Fibroblast of lung (primary cell): Measurements from ENCODE around the gene CSRP1. TPM values are rescaled to one million over a fixed set of nuclear protein-coding genes. Genes with fewer than 3 reads are reported as not detected.
"Not testable (repeated sequence)": the region's sequence is repeated elsewhere in the genome, so short reads cannot be mapped to it uniquely, and the experiment has no call there.

Source experiments
- DNase-seq, 2 donors: peaks; one replicate each; pipeline versions ENCODE4 v3.0.0 to v3.0.0-alpha.2; 2010; ENCODE audit warnings: low read depth in 2 of 2
- H2AFZ ChIP-seq: 2 replicates; pipeline ENCODE4 v1.5.1; 2012; ENCODE audit warnings: low read length, control low read depth, inconsistent platforms
- H3K27ac ChIP-seq: 2 replicates; pipeline ENCODE4 v1.5.1; 2011; ENCODE audit warnings: low read length, control low read depth; ENCODE audit not compliant: insufficient read depth
- H3K27me3 ChIP-seq: 2 replicates; pipeline ENCODE4 v1.5.1; 2011; ENCODE audit warnings: mild to moderate bottlenecking, low read length; ENCODE audit not compliant: control insufficient read depth, insufficient read depth
- H3K36me3 ChIP-seq: 2 replicates; pipeline ENCODE4 v1.5.1; 2011; ENCODE audit warnings: low read length; ENCODE audit not compliant: control insufficient read depth, insufficient read depth
- H3K4me1 ChIP-seq: 2 replicates; pipeline ENCODE4 v1.5.1; 2011; ENCODE audit warnings: low read length; ENCODE audit not compliant: control insufficient read depth, insufficient read depth; ENCODE audit errors: extremely low read depth
- H3K4me2 ChIP-seq: 2 replicates; pipeline ENCODE4 v1.5.1; 2011; ENCODE audit warnings: low read length, control low read depth; ENCODE audit not compliant: insufficient read depth; ENCODE audit errors: extremely low read depth
- H3K4me3 ChIP-seq, 4 experiments: fragments of 200-600 bp in 1 of 4; sonication (generic) in 1 of 4; replicated peaks in 1 of 4; 2 replicates each; pipeline ENCODE4 v1.5.1; 2011 to 2016; ENCODE audit warnings: low read length in 4 of 4, low read depth in 3 of 4, mild to moderate bottlenecking in 3 of 4, control low read depth in 2 of 4, inconsistent platforms in 1 of 4, mixed read lengths in 1 of 4; ENCODE audit not compliant: insufficient read depth in 1 of 4; ENCODE audit errors: control extremely low read depth in 1 of 4
- H3K79me2 ChIP-seq: 2 replicates; pipeline ENCODE4 v1.5.1; 2012; ENCODE audit warnings: mild to moderate bottlenecking, low read length, inconsistent platforms; ENCODE audit not compliant: control insufficient read depth, insufficient read depth
- H3K9ac ChIP-seq: 2 replicates; pipeline ENCODE4 v1.5.1; 2011; ENCODE audit warnings: mild to moderate bottlenecking, low read length, control low read depth; ENCODE audit not compliant: insufficient read depth
- H3K9me3 ChIP-seq: 2 replicates; pipeline ENCODE4 v1.5.1; 2012; ENCODE audit warnings: low read depth, low read length; ENCODE audit not compliant: control insufficient read depth, insufficient read depth
- H4K20me1 ChIP-seq: 2 replicates; pipeline ENCODE4 v1.5.1; 2011; ENCODE audit warnings: low read length; ENCODE audit not compliant: control insufficient read depth, insufficient read depth; ENCODE audit errors: extremely low read depth
- EZH2 ChIP-seq: IDR thresholded peaks from 2 replicates; pipeline ENCODE4 v1.5.1; 2012; ENCODE audit warnings: low read length, control low read depth, mild to moderate bottlenecking; ENCODE audit errors: missing control alignments
- polyA plus RNA-seq, 2 donors: library from polyadenylated mRNA; depleted of rRNA in 1 of 2; stranded (reverse) in 1 of 2; unstranded in 1 of 2; fragments of >200 nt; gene quantifications; 2 replicates each; pipeline ENCODE4 v1.2.1, GENCODE V29; 2011 to 2012; ENCODE audit warnings: missing spikeins in 1 of 2
- total RNA-seq: library from RNA; depleted of rRNA; stranded (reverse); fragments of >200 nt; gene quantifications from 2 replicates; pipeline ENCODE4 v1.2.1, GENCODE V29; 2014
- TF ChIP-seq, protein P1 (sequence below), 2 donors: IDR thresholded peaks in 1 of 2; conservative IDR thresholded peaks in 1 of 2; 1 replicate in 1 of 2; 2 replicates in 1 of 2; pipeline ENCODE4 v1.5.1; 2011 to 2012; ENCODE audit warnings: low read length in 2 of 2, control low read depth in 1 of 2, inconsistent platforms in 1 of 2, low read depth in 1 of 2, mild to moderate bottlenecking in 1 of 2

Gene CSRP1
- total and polyA plus RNA-seq, 2 donors (not counting 1 experiment from before 2014, with no cell fraction given), result 195 to 1,081 TPM

- TF ChIP-seq EZH2, result no peak
- TF ChIP-seq, protein P1, sequence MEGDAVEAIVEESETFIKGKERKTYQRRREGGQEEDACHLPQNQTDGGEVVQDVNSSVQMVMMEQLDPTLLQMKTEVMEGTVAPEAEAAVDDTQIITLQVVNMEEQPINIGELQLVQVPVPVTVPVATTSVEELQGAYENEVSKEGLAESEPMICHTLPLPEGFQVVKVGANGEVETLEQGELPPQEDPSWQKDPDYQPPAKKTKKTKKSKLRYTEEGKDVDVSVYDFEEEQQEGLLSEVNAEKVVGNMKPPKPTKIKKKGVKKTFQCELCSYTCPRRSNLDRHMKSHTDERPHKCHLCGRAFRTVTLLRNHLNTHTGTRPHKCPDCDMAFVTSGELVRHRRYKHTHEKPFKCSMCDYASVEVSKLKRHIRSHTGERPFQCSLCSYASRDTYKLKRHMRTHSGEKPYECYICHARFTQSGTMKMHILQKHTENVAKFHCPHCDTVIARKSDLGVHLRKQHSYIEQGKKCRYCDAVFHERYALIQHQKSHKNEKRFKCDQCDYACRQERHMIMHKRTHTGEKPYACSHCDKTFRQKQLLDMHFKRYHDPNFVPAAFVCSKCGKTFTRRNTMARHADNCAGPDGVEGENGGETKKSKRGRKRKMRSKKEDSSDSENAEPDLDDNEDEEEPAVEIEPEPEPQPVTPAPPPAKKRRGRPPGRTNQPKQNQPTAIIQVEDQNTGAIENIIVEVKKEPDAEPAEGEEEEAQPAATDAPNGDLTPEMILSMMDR (conservative IDR thresholded peaks at IDR 0.05 in 1 of 2, IDR thresholded peaks at IDR 0.05 in 1 of 2; ENCODE audit: low read depth in 1 of 2, low read length in 2 of 2), result no peak
These were observed 45.2 kb upstream of the CSRP1 start for GRCh38 chr1:201551877-201552731.

GRCh38 chr1:201551096-201551495, 44.2 kb upstream of the CSRP1 start:
- no peak overlapping the region for H3K4me3 ChIP-seq
- H3K4me2 ChIP-seq, result no peak overlapping the region
- peaks cover 15% of the 10 kb centered on the region for H3K4me1 ChIP-seq
- no peaks in the 10 kb centered on the region for H3K27me3 ChIP-seq
- DNase-seq, result no peak
- H3K27ac ChIP-seq, result peak overlapping the region; percentile 60
- no peak overlapping the region for H3K9ac ChIP-seq
- TF ChIP-seq, protein P1 (conservative IDR thresholded peaks at IDR 0.05 in 1 of 2, IDR thresholded peaks at IDR 0.05 in 1 of 2; ENCODE audit: low read depth in 1 of 2, low read length in 2 of 2), result no peak
- no peak for TF ChIP-seq EZH2
- no peak overlapping the region for H2AFZ ChIP-seq
- H4K20me1 ChIP-seq, result no peaks in the 10 kb centered on the region
- H3K9me3 ChIP-seq, result no peaks in the 10 kb centered on the region
- H3K36me3 ChIP-seq, result no peaks in the 10 kb centered on the region
- peaks cover 60% of the 10 kb centered on the region for H3K79me2 ChIP-seq

More at GRCh38 chr1:201551877-201552731, 45.2 kb upstream of the CSRP1 start:
- no peak overlapping the region for H3K9ac ChIP-seq
- H3K4me3 ChIP-seq, result no peak overlapping the region
- H3K79me2 ChIP-seq, result peaks cover 55% of the 10 kb centered on the region
- H3K27me3 ChIP-seq, result no peaks in the 10 kb centered on the region
- H3K36me3 ChIP-seq, result no peaks in the 10 kb centered on the region
- H2AFZ ChIP-seq, result no peak overlapping the region
- H3K9me3 ChIP-seq, result no peaks in the 10 kb centered on the region
- H3K4me1 ChIP-seq, result peaks cover 18% of the 10 kb centered on the region
- peak; percentile 73 to 92 for DNase-seq
- H3K4me2 ChIP-seq, result peak overlapping the region; percentile 10
- H4K20me1 ChIP-seq, result no peaks in the 10 kb centered on the region
- H3K27ac ChIP-seq, result peak overlapping the region; percentile 60

DNA sequence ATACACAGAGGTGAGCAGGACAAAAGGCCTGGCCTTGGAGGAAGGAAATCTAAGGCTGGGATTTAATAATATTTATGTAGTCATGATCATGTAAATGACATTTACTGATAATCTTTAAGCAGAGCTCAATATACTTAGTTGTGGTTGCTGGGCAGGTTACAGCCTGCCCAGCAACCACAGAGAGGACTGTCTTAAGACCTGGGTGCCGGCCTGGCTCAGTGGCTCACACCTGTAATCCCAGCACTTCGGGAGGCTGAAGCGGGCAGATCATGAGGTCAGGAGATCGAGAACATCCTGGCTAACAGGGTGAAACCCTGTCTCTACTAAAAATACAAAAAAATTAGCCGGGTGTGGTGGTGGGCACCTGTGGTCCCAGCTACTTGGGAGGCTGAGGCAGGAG, 42.6 kb upstream of the CSRP1 start:
- peaks cover 15% of the 10 kb centered on the region for H3K4me1 ChIP-seq
- peaks cover 62% of the 10 kb centered on the region for H3K79me2 ChIP-seq
- not testable (repeated sequence) for H3K9me3 ChIP-seq, H3K4me3 ChIP-seq, H3K27ac ChIP-seq, H3K36me3 ChIP-seq, H2AFZ ChIP-seq, H3K9ac ChIP-seq, DNase-seq, H4K20me1 ChIP-seq, H3K4me2 ChIP-seq, H3K27me3 ChIP-seq
